Renal pelvis (tissue), 12 donors: ENCODE measurements around the gene ARID1B. TPM values are rescaled to one million over a fixed set of nuclear protein-coding genes. Genes with fewer than 3 reads are reported as not detected.

Experiments used
- DNase-seq: peaks from one replicate; pipeline ENCODE4 v3.0.0-alpha.2; 2013
- long read RNA-seq, 16 experiments: transcript quantifications; one replicate each; lab custom pipeline, GENCODE V29; 2026
- polyA plus RNA-seq, 3 donors: library from polyadenylated mRNA; unstranded; fragments of 120-200 nt; gene quantifications; one replicate each; pipeline ENCODE4 v1.2.1, GENCODE V29; 2013; ENCODE audit not compliant: insufficient read length in 3 of 3

Gene ARID1B
- polyA plus RNA-seq, result 10 to 100 TPM; 71.8 to 84.7 (median 78.8) TPM
- long read RNA-seq, donor 1, full-length matches to known transcripts, result 73 of 84 reads
- long read RNA-seq, donor 1, partial matches to known transcripts, result 11 of 84 reads
- long read RNA-seq, donor 1, other reads (novel, unspliced or antisense), result 0 of 84 reads
- long read RNA-seq, donor 2, full-length matches to known transcripts, result 55 of 62 reads
- long read RNA-seq, donor 2, partial matches to known transcripts, result 7 of 62 reads
- long read RNA-seq, donor 2, other reads (novel, unspliced or antisense), result 0 of 62 reads
- long read RNA-seq, donor 3, full-length matches to known transcripts, result 56 of 56 reads
- long read RNA-seq, donor 3, partial matches to known transcripts, result 0 of 56 reads
- long read RNA-seq, donor 3, other reads (novel, unspliced or antisense), result 0 of 56 reads
- long read RNA-seq, donor 4, full-length matches to known transcripts, result 61 of 61 reads
- long read RNA-seq, donor 4, partial matches to known transcripts, result 0 of 61 reads
- long read RNA-seq, donor 4, other reads (novel, unspliced or antisense), result 0 of 61 reads
- long read RNA-seq, donor 5, full-length matches to known transcripts, result 17 of 17 reads
- long read RNA-seq, donor 5, partial matches to known transcripts, result 0 of 17 reads
- long read RNA-seq, donor 5, other reads (novel, unspliced or antisense), result 0 of 17 reads
- long read RNA-seq, donor 6, full-length matches to known transcripts, result 40 of 47 reads
- long read RNA-seq, donor 6, partial matches to known transcripts, result 7 of 47 reads
- long read RNA-seq, donor 6, other reads (novel, unspliced or antisense), result 0 of 47 reads
- long read RNA-seq, donor 7, full-length matches to known transcripts, result 40 of 63 reads
- long read RNA-seq, donor 7, partial matches to known transcripts, result 23 of 63 reads
- long read RNA-seq, donor 7, other reads (novel, unspliced or antisense), result 0 of 63 reads
- long read RNA-seq, donor 8, full-length matches to known transcripts, result 37 of 37 reads
- long read RNA-seq, donor 8, partial matches to known transcripts, result 0 of 37 reads
- long read RNA-seq, donor 8, other reads (novel, unspliced or antisense), result 0 of 37 reads
- long read RNA-seq, donor 9, full-length matches to known transcripts, result 84 of 94 reads
- long read RNA-seq, donor 9, partial matches to known transcripts, result 10 of 94 reads
- long read RNA-seq, donor 9, other reads (novel, unspliced or antisense), result 0 of 94 reads
- long read RNA-seq, donor 10, full-length matches to known transcripts, result 82 of 102 reads
- long read RNA-seq, donor 10, partial matches to known transcripts, result 20 of 102 reads
- long read RNA-seq, donor 10, other reads (novel, unspliced or antisense), result 0 of 102 reads
- long read RNA-seq, donor 11, full-length matches to known transcripts, result 46 of 59 reads
- long read RNA-seq, donor 11, partial matches to known transcripts, result 13 of 59 reads
- long read RNA-seq, donor 11, other reads (novel, unspliced or antisense), result 0 of 59 reads
- long read RNA-seq, donor 12, full-length matches to known transcripts, result 92 of 103 reads
- long read RNA-seq, donor 12, partial matches to known transcripts, result 11 of 103 reads
- long read RNA-seq, donor 12, other reads (novel, unspliced or antisense), result 0 of 103 reads
- long read RNA-seq, donor 13, full-length matches to known transcripts, result 71 of 77 reads
- long read RNA-seq, donor 13, partial matches to known transcripts, result 6 of 77 reads
- long read RNA-seq, donor 13, other reads (novel, unspliced or antisense), result 0 of 77 reads
- long read RNA-seq, donor 14, full-length matches to known transcripts, result 119 of 161 reads
- long read RNA-seq, donor 14, partial matches to known transcripts, result 42 of 161 reads
- long read RNA-seq, donor 14, other reads (novel, unspliced or antisense), result 0 of 161 reads
- long read RNA-seq, donor 15, full-length matches to known transcripts, result 59 of 67 reads
- long read RNA-seq, donor 15, partial matches to known transcripts, result 8 of 67 reads
- long read RNA-seq, donor 15, other reads (novel, unspliced or antisense), result 0 of 67 reads
- long read RNA-seq, donor 16, full-length matches to known transcripts, result 64 of 70 reads
- long read RNA-seq, donor 16, partial matches to known transcripts, result 6 of 70 reads
- long read RNA-seq, donor 16, other reads (novel, unspliced or antisense), result 0 of 70 reads

DNA sequence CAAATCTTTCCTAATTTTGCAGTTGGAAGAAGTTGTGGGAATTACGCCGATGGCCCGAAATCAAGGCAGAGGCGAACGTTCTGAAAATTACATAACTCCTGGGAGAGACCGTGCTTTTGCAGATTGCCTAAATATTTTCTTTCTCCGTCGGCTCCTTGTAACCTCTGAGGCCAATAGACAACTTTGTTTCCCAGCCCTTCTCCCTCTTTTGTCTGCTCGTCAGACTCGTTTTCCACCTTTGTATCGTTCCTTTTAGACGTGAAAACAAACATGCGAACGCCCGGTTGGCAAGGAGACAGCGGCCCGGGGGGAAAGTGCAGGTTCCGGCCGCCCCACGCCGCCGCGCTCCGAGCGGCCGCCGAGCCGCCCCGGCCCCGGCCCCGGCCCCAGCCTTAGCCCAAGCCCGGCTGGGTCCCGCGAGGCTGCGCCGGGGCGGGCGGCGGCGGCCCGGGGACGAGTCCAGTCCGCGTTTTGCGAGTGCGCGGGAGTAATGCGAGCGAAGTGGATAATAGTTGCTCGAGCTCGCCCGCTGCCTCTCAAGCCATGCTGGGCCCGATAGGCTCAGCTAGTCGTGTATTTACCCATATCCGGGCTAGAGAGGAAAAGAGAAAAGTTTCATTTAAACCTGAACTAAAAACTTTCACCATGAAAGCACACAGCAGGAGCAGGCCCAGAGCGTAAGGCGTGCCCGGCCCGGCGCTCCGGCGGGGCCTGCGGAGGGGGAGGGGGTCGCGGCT, at the start of gene ARID1B:
ARID1B (plus strand) TSS at position 539 of the 737 bp plus-strand sequence. CDS start 303 bp downstream, outside the sequence.
- peak; percentile 86 for DNase-seq

DNA sequence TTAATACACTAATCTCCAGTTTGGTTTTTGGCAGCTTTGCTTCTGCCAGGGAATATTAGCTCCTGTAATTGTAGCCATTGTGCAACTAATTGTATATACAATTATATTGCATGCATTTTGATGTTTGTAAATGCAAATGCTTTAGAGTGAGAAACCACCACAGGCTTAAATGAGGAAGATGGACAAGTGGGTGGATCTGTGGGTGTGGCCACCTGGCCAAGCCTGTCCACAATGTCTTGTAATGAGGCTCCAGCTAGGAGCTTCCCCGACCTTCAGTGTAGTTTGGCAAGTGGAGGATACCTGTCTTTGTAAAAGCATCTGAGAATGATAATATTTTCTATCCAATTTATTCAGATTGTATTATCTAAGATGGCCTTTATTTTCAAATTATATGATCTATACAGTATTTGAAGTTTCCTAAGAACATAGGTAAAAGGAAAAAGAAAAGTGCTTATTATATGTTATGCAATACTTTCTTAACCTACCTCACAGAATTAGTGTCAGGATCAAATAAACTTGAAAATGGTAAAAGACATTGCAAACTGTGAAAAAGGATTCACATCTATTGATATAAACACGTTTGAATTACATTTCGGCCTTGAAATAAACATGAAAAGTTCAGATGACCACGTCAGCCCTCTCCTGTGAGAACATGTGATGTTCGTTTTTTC, 49.3 kb upstream of the ARID1B start:
- DNase-seq, result no peak

DNA sequence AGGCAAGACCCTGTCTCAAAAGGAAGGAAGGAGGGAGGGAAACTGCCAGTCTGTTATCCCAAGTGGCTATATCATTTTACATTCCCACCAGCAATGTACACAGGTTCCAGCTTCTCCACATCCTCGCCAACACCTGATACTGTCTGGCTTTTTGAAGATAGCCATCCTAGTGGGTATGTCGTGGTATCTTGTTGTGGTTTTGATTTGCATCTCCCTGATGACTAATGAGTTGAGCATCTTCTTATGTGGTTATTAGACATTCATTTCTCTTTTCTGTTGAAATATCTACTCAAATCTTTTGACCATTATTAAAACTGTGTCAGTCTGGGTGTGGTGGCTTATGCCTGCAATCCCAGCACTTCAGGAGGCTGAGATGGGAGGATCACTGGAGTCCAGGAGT, 47.9 kb upstream of the ARID1B start:
- no peak for DNase-seq

DNA sequence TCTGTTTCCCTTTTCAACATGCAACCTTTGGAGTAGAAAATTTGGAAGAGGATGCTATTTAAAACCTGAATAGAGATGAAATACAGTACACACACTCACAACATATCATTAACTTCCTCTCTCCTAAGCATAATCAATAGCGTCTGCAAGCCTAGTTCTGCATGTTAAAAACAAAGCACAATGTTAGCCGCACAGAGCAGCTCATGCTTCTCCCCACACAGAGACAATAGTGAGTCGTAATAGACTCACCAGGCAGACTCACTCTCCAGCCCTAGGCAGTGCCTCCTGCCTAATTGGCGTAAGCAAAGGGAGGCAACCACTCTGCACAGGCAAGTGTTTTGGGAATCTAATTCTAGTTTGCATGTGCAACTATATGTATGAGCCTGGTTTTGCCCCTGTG, 45.8 kb upstream of the ARID1B start:
- DNase-seq, result no peak

DNA sequence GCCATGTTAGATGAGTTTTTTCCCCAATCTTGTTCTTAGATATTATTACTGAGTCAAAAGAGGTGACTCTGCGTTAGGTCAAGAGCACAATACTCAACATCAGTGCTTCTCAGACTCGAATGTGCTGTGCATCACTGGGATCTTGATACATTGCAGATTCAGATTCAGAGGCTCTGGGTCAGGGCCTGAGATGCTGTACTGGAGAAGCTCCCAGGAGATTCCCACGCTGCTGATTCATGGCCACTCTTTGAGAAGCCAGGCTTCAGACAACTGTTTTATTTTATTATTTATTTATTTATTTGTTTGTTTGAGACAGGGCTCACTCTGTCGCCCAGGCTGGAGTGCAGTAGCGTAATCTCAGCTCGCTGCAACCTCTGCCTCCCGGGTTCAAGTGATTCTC, 41.4 kb upstream of the ARID1B start:
- DNase-seq, result no peak

DNA sequence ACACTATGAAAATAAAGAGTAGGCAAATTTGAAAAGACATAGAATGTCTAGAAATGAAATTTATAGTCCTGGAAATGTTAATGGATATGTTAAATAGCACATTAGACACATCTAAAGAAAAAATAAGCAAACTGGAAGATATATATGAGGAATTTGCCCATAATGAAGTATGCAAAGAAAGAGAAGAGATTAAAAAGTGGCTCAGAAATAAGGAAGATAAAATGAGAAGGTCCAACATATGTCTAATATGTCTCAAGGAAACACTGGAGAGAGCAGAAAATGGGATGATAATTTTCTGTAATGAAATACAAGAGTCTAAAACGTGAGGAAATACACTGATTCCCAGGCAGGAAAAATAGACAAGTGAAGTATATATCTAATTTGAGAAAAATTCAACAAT, 36.6 kb upstream of the ARID1B start:
- no peak for DNase-seq

DNA sequence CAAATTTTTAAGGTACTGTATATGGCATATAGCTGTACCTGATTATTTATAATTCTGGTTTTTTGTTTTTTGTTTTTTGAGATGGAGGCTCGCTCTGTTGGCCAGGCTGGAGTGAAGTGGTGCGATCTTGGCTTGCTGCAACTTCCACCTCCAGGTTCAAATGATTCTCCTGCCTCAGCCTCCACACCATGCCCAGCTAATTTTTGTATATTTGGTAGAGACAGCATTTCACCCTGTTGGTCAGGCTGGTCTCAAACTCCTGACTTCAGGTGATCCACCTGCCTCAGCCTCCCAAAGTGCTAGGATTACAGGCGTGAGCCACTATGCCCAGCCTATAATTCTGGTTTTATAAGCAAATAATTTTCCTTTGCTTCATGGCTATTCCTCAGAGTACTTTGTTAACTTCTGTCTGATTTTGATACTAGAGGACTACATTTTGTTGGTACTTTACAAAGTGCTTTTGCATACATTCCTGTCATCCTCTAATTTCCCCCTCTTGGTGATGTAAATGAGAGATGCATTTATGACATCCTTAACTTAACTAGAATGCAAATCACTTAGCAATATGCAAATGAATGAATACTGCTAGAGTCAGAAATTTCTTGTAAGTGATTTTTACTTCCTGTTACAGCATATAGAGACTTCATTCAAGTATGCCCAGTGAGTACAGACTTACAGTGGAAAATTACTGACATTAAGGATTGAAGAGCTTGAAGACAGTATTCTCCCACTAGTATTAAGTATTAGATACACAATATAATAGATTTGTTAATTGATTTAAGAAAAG, 35.7 kb upstream of the ARID1B start:
- no peak for DNase-seq

DNA sequence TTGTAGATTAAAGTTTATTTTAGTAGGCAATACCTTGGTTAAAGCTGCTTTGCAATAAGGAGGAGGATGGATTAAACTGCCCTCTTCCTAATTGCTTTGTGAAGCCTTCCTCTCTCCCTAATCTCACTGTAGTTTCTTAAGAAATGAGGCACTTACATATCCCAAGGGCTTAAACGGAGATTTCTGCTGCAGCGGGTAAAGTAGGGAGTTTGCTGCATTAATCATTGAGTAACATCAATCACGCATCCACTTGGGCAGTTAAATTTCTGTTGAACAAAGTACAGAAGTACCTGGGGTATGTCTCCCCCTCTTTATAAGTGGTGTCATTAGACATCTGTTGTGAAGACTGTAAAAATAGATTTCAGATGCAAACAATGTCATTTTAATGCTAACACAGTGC, 29.5 kb upstream of the ARID1B start:
- no peak for DNase-seq

DNA sequence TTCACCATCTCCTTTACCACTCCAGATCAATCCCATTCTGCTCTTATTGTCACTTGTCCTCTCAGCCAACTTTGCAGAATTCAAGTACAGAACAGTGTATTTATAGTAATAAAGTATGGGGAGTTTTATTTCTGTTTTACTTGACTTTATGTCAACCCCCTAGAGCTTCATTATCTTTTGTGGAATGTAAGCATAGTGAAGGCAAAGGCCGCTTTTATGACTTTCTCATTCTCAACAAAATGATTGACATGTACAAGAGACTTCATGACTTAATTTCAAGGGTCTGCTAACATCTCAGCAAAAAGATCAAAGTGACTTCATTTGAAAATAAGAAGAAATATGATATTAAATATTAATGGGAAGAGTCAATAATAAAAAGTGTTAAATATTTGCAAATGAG, 28.7 kb upstream of the ARID1B start:
- no peak for DNase-seq

DNA sequence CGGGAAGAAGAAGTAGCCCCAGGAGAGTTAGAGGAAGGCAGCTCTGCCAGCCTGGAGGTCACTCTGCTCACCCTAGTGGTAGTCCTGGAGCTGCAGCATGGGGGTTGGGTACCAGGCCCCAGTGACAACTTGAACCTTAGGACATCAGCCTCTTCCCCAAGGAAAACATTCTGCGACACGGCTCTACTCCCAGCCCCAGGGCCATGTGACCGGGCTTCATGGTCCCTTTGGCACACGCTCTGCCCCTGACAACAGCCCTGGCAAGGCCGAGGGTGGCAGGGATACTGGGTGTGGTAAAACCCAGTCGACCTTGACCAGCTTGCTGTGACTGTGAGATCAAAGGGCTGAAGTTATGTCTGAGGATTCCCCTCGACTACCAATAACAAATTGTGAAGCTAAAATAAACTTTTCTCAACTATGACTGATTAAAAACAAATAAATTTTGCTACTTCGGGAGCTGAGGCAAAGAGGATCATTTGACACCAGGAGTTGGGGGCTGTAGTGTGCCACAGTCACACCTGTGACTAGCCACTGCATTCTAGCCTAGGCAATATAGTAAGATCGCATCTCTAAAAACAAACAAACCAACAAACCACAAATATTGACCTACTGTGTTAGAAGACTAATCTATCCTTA, 24.4 kb upstream of the ARID1B start:
- DNase-seq, result peak; percentile 46

DNA sequence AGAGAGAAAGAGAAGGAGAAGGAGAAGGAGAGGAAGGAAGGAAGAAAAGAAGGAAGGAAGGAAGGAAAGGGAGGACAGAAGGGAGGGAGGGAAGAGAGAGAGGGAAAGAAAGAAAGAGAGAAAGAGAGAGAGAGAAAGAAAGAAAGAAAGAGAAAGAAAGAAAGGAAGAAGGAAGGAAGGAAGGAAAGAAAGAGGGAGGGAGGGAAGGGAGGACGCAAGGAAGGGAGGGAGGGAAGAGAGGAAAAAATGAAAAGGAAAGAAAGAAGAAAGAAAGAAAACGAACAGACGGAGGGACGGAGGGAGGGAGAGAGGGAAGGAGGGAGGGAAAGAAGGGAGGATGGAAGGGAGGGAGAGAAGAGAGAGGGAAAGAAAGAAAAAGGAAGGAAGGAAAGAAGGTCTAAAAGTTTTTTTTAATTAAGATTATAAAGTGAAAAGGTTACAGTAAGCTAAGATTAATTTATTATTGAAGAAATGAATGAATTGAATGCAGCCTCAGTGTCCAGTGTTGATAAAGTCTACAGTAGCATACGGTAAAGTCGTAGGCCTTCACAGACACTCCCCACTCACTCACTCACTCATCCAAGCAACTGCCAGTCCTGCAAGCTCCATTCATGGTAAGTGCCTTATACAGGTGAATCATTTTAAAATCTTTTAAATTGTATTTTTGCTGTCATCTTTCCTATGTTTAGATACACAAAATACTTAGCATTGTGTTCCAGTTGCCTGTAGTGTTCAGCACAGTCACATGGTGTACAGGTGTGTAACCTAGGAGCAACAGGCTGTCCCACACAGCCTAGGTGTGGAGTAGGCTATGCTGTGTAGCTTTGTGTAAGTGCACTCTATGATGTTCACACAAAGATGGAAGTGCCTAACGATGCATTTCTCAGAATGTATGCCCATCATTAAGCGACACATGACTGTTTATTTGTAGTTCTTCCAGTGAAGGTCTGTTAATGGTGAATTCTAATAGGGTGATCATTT, 20.3 kb upstream of the ARID1B start:
- no peak for DNase-seq

DNA sequence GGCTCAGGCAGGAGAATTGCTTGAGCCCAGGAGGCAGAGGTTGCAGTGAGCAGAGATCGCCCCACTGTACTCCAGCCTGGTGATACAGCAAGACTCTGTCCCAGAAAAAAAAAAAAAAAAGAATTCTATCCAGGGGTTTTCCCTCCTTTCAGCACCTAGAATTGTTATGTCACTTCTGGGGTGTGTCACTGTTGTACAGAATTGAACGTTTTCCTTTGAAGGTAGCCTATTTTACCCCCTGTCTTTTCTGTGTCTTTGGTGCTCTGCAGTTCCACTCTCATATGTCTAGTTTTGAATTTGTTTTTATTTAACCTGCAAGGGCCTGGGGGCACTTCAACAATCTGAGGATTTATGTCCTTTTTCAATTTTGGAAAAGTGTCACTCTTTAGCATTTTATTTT, 19.3 kb upstream of the ARID1B start:
- DNase-seq, result no peak

DNA sequence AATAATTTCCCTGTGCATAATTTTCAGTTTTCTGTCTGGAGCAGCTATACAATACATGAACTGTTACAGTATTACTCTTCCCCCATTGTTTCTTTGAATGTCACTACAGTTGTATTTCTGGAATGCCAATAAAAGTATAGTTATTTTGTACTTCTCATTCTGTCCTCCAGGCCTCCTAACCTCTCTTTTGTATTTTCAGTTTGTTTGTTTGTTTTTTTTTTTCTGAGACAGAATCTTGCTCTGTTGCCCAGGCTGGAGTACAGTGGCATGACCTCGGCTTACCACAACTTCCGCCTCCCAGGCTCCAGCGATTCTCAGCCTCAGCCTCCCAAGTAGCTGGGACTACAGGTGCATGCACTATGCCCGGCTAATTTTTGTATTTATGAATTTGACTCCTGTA, 16.8 kb upstream of the ARID1B start:
- no peak for DNase-seq

DNA sequence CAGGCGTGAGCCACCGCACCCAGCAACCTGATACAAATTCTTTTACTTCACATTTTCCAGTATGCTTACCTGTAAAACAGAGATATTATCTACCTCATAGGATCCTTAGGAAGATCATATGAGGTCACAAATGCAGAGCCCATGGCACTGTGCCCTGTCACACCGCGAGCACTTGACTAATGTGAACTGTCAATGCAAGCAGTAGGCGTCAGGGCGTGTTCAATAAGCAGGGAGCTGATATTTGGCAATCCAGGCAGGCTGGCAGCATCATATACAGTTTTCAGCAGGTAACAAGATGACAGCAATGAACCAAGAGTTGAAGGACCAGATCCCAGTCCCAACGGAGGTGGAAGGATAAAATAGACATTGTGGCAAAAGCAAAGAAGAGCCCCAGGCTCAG, 14.6 kb upstream of the ARID1B start:
- no peak for DNase-seq

DNA sequence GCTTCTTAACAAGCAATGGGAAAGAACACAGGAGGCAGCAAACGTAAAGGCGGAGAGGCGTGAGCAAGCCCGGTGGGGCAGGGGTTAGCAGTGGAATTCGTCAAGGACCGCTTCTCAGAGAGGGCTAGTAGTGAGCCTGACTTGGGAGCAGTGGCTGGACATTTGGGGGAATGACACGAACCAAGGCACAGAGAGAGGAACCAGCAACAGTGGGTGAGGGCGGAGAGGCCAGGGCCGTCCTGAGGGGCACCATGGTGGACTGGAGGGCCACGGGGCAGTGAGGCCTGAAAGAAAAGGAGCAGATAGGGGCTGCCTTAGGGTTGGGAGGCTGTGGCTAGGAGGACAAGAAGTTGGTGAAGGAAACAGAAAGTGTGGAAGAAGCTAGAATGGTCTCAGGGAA, 12.1 kb upstream of the ARID1B start:
- no peak for DNase-seq
